BE2C (cell line): Measurements from ENCODE around the gene KDM8.

Source experiments
- DNase-seq: peaks from one replicate; pipeline ENCODE4 v3.0.0-alpha.2; 2020
- H3K27me3 ChIP-seq: fragments of 250-450 bp; sonication (Bioruptor Pico); 2 replicates; pipeline ENCODE4 v1.5.1; 2020; ENCODE audit warnings: mild to moderate bottlenecking
- H3K36me3 ChIP-seq: fragments of 250-450 bp; sonication (Bioruptor Pico); 2 replicates; pipeline ENCODE4 v1.5.1; 2020; ENCODE audit warnings: mild to moderate bottlenecking
- H3K4me1 ChIP-seq: fragments of 250-450 bp; sonication (Bioruptor Pico); 2 replicates; pipeline ENCODE4 v1.5.1; 2020
- H3K4me3 ChIP-seq: 2 replicates; pipeline ENCODE4 v1.5.1; 2011; ENCODE audit warnings: low read depth, low read length
- H3K9me3 ChIP-seq: fragments of 250-450 bp; sonication (Bioruptor Pico); 2 replicates; pipeline ENCODE4 v1.5.1; 2020
- TF ChIP-seq, protein P1 (sequence below): IDR thresholded peaks from 2 replicates; pipeline ENCODE4 v1.5.1; 2012; ENCODE audit warnings: mild to moderate bottlenecking, low read depth, low read length

The KDM8 gene

DNA sequence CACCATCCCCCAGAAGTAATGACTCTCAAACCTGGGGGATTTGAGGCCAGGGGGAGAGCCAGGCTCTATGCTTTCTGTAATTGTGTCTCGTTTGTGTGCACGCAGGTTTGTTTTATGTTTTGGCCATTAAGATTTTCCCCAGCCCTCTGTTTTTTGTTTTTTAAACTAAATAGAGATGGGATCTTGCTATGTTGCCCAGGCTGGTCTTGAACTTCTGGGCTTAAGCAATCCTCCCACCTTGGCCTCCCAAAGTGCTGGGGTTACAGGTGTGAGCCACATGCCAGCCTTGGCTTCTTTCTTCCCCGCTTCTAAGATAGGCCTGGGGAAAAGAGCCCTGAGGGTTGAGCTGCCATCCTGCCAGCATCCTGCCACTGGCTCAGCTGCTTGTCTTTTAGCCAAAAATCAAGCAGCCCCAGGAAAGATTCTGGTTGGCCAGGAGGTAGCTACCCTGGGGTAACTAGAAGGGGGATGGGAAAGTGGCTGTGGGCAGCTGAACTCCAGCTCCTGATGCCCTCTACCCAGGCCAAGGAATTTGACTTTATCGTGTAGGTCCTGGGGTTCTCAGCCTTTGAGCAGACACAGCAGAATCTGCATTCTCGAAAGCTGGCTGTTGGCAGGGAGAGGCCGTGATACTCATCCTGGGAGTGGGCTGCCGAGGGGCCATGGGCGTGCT is 18.4 kb downstream of the KDM8 start:
- H3K4me3 ChIP-seq: no peak overlapping the region
- no peak for DNase-seq
- no peaks in the 10 kb centered on the region for H3K9me3 ChIP-seq
- peaks cover 4% of the 10 kb centered on the region; the same call in 1 of the 2 replicates for H3K4me1 ChIP-seq
- no peaks in the 10 kb centered on the region for H3K27me3 ChIP-seq
- H3K36me3 ChIP-seq: no peaks in the 10 kb centered on the region; the same call in 1 of the 2 replicates
- TF ChIP-seq, protein P1, sequence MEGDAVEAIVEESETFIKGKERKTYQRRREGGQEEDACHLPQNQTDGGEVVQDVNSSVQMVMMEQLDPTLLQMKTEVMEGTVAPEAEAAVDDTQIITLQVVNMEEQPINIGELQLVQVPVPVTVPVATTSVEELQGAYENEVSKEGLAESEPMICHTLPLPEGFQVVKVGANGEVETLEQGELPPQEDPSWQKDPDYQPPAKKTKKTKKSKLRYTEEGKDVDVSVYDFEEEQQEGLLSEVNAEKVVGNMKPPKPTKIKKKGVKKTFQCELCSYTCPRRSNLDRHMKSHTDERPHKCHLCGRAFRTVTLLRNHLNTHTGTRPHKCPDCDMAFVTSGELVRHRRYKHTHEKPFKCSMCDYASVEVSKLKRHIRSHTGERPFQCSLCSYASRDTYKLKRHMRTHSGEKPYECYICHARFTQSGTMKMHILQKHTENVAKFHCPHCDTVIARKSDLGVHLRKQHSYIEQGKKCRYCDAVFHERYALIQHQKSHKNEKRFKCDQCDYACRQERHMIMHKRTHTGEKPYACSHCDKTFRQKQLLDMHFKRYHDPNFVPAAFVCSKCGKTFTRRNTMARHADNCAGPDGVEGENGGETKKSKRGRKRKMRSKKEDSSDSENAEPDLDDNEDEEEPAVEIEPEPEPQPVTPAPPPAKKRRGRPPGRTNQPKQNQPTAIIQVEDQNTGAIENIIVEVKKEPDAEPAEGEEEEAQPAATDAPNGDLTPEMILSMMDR: no peak

DNA sequence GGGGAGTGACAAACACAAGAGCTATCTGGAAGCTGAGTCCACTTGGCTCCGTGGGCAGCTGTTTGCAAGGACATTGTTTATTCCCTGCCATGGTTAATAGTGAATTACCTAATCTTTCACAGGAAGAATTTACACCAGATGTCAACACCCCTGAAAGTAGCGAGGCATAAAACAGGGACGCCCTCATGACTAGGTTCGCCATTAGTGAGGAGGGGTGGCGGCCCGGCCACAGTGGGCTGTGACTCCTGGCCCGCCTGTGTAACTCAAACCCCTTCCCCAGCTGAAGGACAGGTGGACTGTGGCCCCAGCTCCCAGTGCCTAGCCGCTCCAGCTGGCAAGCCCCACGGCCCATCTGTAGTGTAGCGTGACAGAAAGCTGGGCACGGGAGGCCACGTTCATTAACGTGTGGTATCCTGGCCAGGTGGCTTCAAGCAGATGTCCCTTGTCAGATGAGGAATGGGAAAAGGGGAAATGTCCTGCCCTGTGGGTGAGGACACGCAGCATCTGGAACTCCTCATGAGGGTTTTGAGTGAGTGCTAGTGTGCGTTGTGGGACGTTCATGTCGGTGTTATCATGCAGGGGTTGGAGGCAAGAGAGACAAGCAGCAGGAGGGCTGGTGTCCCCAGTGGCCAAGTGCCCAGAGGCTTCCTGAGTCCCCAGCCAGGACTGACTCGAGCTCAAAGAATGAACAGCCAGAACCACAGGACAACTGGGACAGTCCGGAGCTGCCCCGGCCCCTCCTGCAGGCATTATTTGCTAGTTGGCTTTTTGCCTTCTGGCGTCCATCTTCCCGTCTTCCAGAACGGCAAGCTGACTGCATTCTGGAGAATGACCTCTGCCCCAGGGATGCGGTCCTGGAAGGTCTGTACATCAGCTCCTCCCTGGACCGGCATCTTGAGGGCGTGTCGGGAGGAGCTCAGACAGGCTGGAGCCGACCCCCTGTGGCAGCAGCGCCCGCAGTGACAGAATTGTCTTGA is 19.2 kb downstream of the KDM8 start:
- H3K36me3 ChIP-seq: no peaks in the 10 kb centered on the region; the same call in 1 of the 2 replicates
- peaks cover 4% of the 10 kb centered on the region; the same call in 1 of the 2 replicates for H3K4me1 ChIP-seq
- H3K4me3 ChIP-seq: no peak overlapping the region
- peak; percentile 31 for DNase-seq
- H3K9me3 ChIP-seq: no peaks in the 10 kb centered on the region
- TF ChIP-seq, protein P1: no peak
- H3K27me3 ChIP-seq: no peaks in the 10 kb centered on the region

DNA sequence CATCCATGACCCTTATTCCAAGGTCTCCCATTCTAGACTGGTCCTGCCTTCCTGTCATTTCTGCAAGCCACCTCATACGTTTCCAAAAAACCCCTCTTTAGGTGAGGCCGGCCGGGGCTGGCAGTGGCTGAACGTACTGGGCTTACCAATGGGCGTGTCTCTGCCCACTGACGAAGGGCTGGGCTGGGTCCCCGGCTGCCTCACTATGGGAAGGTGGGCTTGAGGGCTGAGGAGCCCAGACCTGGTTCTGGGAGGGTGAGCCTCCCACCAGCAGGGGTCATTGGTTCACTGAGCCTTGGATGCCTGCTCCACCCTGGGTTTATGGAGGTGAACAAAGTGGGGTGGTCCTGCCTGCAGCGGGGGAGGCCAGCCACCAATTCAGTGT is 19.9 kb downstream of the KDM8 start:
- H3K9me3 ChIP-seq: no peaks in the 10 kb centered on the region
- H3K27me3 ChIP-seq: no peaks in the 10 kb centered on the region
- TF ChIP-seq, protein P1: peak; percentile 11; the same call in 1 of the 2 replicates
- no peaks in the 10 kb centered on the region; the same call in 1 of the 2 replicates for H3K36me3 ChIP-seq
- H3K4me3 ChIP-seq: no peak overlapping the region
- DNase-seq: no peak
- H3K4me1 ChIP-seq: peaks cover 4% of the 10 kb centered on the region; the same call in 1 of the 2 replicates

DNA sequence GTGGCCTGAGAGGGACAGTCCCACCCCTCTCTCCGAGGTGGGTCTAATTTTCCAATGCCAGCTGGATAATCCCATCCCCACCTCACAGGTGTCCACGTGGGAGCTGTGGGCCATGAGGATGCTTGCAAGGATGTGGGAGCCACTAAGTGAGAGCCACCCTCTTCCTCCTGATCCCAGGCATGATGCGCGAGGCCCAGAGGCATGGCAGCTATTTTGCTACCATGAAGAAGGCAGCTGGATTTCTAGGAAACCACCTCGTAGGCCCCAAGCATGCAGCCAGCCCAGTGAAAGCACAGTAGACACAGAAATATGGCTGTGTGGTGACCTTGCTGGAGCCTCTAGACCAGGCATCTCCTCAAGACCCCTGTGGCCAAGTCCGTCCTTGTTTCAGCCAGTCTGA is 20.4 kb downstream of the KDM8 start:
- Histone ChIP-seq H3K27me3 (no peaks in the 10 kb centered on the region), H3K4me1 (peaks cover 4% of the 10 kb centered on the region; the same call in 1 of the 2 replicates), H3K9me3 (no peaks in the 10 kb centered on the region), H3K4me3 (no peak overlapping the region), H3K36me3 (no peaks in the 10 kb centered on the region; the same call in 1 of the 2 replicates)
- TF ChIP-seq, protein P1: no peak
- DNase-seq: no peak

DNA sequence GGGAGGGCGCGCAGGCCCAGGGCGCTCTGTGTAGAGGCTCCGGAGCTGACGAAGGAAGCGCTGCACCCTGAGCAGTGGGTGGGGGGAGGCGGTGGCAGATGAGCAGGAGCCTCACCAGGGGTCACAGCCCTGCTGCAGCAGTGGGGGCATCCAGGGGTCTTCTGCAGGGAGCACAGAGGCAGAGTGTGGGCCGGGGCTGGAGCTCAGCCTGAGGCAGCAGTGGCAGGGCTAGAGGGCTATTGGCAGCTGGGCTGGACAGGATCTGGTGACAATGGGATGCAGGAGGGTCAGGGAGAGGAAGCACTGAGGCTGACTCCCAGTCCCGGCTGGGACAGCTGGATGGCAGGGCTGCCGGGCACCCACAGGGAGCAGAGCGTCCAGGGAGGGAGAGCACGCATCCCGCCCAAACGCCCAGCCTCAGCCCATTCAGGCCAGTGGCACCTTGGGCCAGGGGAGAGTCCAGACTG is 21.0 kb downstream of the KDM8 start:
- peaks cover 10% of the 10 kb centered on the region; the same call in 1 of the 2 replicates for H3K4me1 ChIP-seq
- no peak overlapping the region for H3K4me3 ChIP-seq
- DNase-seq: no peak
- TF ChIP-seq, protein P1: no peak
- H3K27me3 ChIP-seq: no peaks in the 10 kb centered on the region
- H3K36me3 ChIP-seq: no peaks in the 10 kb centered on the region; the same call in 1 of the 2 replicates
- H3K9me3 ChIP-seq: no peaks in the 10 kb centered on the region
